GM12878 (cell line): ENCODE measurements around the gene COL19A1. TPM values are rescaled to one million over a fixed set of nuclear protein-coding genes. Genes with fewer than 3 reads are reported as not detected.

ENCODE experiments used
- ATAC-seq: fragments of 200-7000 bp; cut with Tn5 transposase; 3 replicates; pipeline ENCODE4 v1.9.1; 2020; ENCODE audit warnings: mild to moderate bottlenecking, moderate library complexity
- BruUV-seq: library from RNA; stranded (reverse); fragments of 400-500 nt; replicated peaks from 2 replicates; lab custom pipeline; 2021; lab: Mats Ljungman, UMichigan
- CTCF ChIA-PET: fragments of 300-600 bp; sonication (Branson Sonifier 250); formaldehyde crosslinking; extraction: SDS; loops from one replicate; lab custom pipeline; 2021; ENCODE audit warnings: inconsistent platforms; lab: Yijun Ruan, JAX
- POLR2A ChIA-PET: fragments of 350-600 bp; formaldehyde crosslinking; extraction: SDS; loops from one replicate; lab custom pipeline; 2021; ENCODE audit warnings: inconsistent platforms; lab: Charles Lee
- RAD21 ChIA-PET: fragments of 300-600 bp; sonication (Branson Sonifier 250); formaldehyde crosslinking; loops from one replicate; lab custom pipeline; 2023; ENCODE audit warnings: antibody characterized with exemption; ENCODE audit not compliant: unreplicated experiment; lab: Charles Lee
- SMC1A ChIA-PET: fragments of 300-600 bp; sonication (Branson Sonifier 250); formaldehyde crosslinking; loops from one replicate; lab custom pipeline; 2023; ENCODE audit not compliant: unreplicated experiment, uncharacterized antibody; lab: Charles Lee
- DNase-seq: peaks from one replicate; pipeline ENCODE4 v3.0.0-alpha.2; 2011; ENCODE audit warnings: low read depth, low spot score
- FAIRE-seq: peaks from 3 replicates; lab custom pipeline; 2011; peaks lifted over from hg19 to GRCh38; lab: Jason Lieb, UNC
- H2AFZ ChIP-seq: 2 replicates; pipeline ENCODE4 v1.6.0; 2011; ENCODE audit warnings: low read depth, low read length, control low read depth; ENCODE audit not compliant: control insufficient read depth
- H3K27ac ChIP-seq: 2 replicates; pipeline ENCODE4 v1.5.1; 2011; ENCODE audit warnings: control low read depth; ENCODE audit not compliant: control insufficient read depth, insufficient read depth
- H3K27me3 ChIP-seq, 2 experiments: replicated peaks in 1 of 2; 2 replicates each; pipeline versions ENCODE4 v1.6.0 to v1.6.1; 2011; ENCODE audit warnings: low read length in 1 of 2; ENCODE audit not compliant: control insufficient read depth in 2 of 2, insufficient read depth in 2 of 2
- H3K36me3 ChIP-seq, 2 experiments: 2 replicates each; pipeline ENCODE4 v1.5.1; 2011; ENCODE audit warnings: low read length in 1 of 2; ENCODE audit not compliant: control insufficient read depth in 2 of 2, insufficient read depth in 2 of 2
- H3K4me1 ChIP-seq: 2 replicates; pipeline ENCODE4 v1.6.1; 2011; ENCODE audit warnings: mild to moderate bottlenecking, low read length, moderate library complexity, mixed read lengths; ENCODE audit not compliant: control insufficient read depth, insufficient read depth
- H3K4me2 ChIP-seq: 2 replicates; pipeline ENCODE4 v1.6.0; 2011; ENCODE audit warnings: control low read depth; ENCODE audit not compliant: control insufficient read depth, insufficient read depth
- H3K4me3 ChIP-seq: fragments of 200-600 bp; sonication (generic); 2 replicates; pipeline ENCODE4 v1.5.1; 2016
- H3K79me2 ChIP-seq: 2 replicates; pipeline ENCODE4 v1.6.0; 2011; ENCODE audit warnings: low read length; ENCODE audit not compliant: control insufficient read depth, insufficient read depth
- H3K9ac ChIP-seq: 2 replicates; pipeline ENCODE4 v1.8.0; 2011; ENCODE audit warnings: low read length, control low read depth, mixed read lengths; ENCODE audit not compliant: control insufficient read depth, insufficient read depth
- H3K9me3 ChIP-seq: replicated peaks from 3 replicates; pipeline ENCODE4 v1.5.1; 2011; ENCODE audit warnings: mild to moderate bottlenecking, low read length; ENCODE audit not compliant: control insufficient read depth, insufficient read depth
- H4K20me1 ChIP-seq: 2 replicates; pipeline ENCODE4 v1.6.0; 2011; ENCODE audit not compliant: control insufficient read depth, insufficient read depth
- E4F1 ChIP-seq: fragments of 450-650 bp; IDR thresholded peaks from 2 replicates; pipeline ENCODE4 v1.6.1; 2018; ENCODE audit warnings: borderline replicate concordance, mild to moderate bottlenecking; ENCODE audit not compliant: partially characterized antibody
- GATAD2B ChIP-seq: fragments of 450-650 bp; conservative IDR thresholded peaks from 2 replicates; pipeline ENCODE4 v1.6.1; 2017; ENCODE audit warnings: low read depth, mild to moderate bottlenecking, moderate library complexity
- HDAC2 ChIP-seq: fragments of 200-600 bp; sonication (generic); IDR thresholded peaks from 2 replicates; pipeline ENCODE4 v1.6.1; 2017
- IRF3 ChIP-seq: fragments of 450-650 bp; IDR thresholded peaks from 2 replicates; pipeline ENCODE4 v1.6.1; 2014; ENCODE audit warnings: mild to moderate bottlenecking
- KLF5 ChIP-seq: fragments of 450-650 bp; IDR thresholded peaks from 2 replicates; pipeline ENCODE4 v1.6.1; 2014; ENCODE audit warnings: mild to moderate bottlenecking; ENCODE audit not compliant: partially characterized antibody
- MYC ChIP-seq: IDR thresholded peaks from 2 replicates; pipeline ENCODE4 v1.6.1; 2011; ENCODE audit warnings: mild to moderate bottlenecking, low read length, moderate library complexity, inconsistent platforms; ENCODE audit not compliant: insufficient read depth, insufficient replicate concordance, insufficient read length, severe bottlenecking
- NFYA ChIP-seq: IDR thresholded peaks from 2 replicates; pipeline ENCODE4 v1.6.1; 2011; ENCODE audit warnings: low read depth, mild to moderate bottlenecking, low read length, improper control_type of control experiment, borderline replicate concordance
- NR2C1 ChIP-seq: fragments of 450-650 bp; IDR thresholded peaks from 2 replicates; pipeline ENCODE4 v1.6.1; 2017; ENCODE audit warnings: antibody characterized with exemption, mild to moderate bottlenecking, moderate library complexity
- NR2F1 ChIP-seq: fragments of 450-650 bp; conservative IDR thresholded peaks from 2 replicates; pipeline ENCODE4 v1.6.1; 2017; ENCODE audit warnings: mild to moderate bottlenecking
- RAD21 ChIP-seq: IDR thresholded peaks from 2 replicates; pipeline ENCODE4 v1.6.1; 2011; ENCODE audit warnings: mild to moderate bottlenecking, low read depth, low read length, moderate library complexity; ENCODE audit not compliant: insufficient read depth
- SMAD1 ChIP-seq: fragments of 450-650 bp; IDR thresholded peaks from 2 replicates; pipeline ENCODE4 v1.6.1; 2018; ENCODE audit warnings: mild to moderate bottlenecking, low read depth; ENCODE audit not compliant: partially characterized antibody
- TCF12 ChIP-seq: IDR thresholded peaks from 2 replicates; pipeline ENCODE4 v1.6.1; 2011; ENCODE audit warnings: low read depth, mild to moderate bottlenecking, low read length
- WRNIP1 ChIP-seq: IDR thresholded peaks from 2 replicates; pipeline ENCODE4 v1.6.1; 2011; ENCODE audit warnings: low read depth, low read length, improper control_type of control experiment, borderline replicate concordance
- ZNF217 ChIP-seq: fragments of 450-650 bp; IDR thresholded peaks from 2 replicates; pipeline ENCODE4 v1.6.1; 2017; ENCODE audit warnings: antibody characterized with exemption, mild to moderate bottlenecking
- in situ Hi-C: fragments of 300-500 bp; cut with MboI; formaldehyde crosslinking; loops from 9 replicates; pipeline ENCODE4 v1.14.3; 2018; ENCODE audit warnings: mixed read lengths
- intact Hi-C: fragments of 100-400 bp; cut with micrococcal nuclease; formaldehyde crosslinking; loops from one replicate; pipeline ENCODE4 v1.14.2; 2022; ENCODE audit not compliant: unreplicated experiment
- polyA plus RNA-seq, 11 experiments: library from polyadenylated mRNA; depleted of rRNA in 4 of 11; unstranded in 6 of 11; stranded (reverse) in 5 of 11; fragments of >200 nt; fragmentation: Nextera tagmentation in 4 of 11; fragmentation: Illumina TruSeq in 1 of 11; extraction: Ambion mirVana in 4 of 11; extraction: Trizol in 1 of 11; gene quantifications; 1 replicate in 1 of 11; 2 replicates in 10 of 11; pipeline versions ENCODE4 v1.2.1 to v1.2.3, GENCODE V29; 2011 to 2016; ENCODE audit warnings: inconsistent platforms in 2 of 11, missing spikeins in 2 of 11, low read depth in 1 of 11
- total RNA-seq, 4 experiments: library from RNA; depleted of rRNA in 3 of 4; stranded (reverse); fragments of >200 nt in 3 of 4; fragmentation: Illumina TruSeq in 1 of 4; extraction: Trizol in 1 of 4; gene quantifications; 2 replicates each; pipeline versions ENCODE4 v1.2.1 to v1.2.3, GENCODE V29; 2013 to 2021
- TF ChIP-seq, protein P1 (sequence below): IDR thresholded peaks from 2 replicates; pipeline ENCODE4 v1.6.1; 2011; ENCODE audit warnings: borderline replicate concordance, low read depth, mild to moderate bottlenecking, moderate library complexity, low read length; ENCODE audit not compliant: insufficient read depth, poor library complexity, severe bottlenecking

COL19A1 gene
- total and polyA plus RNA-seq, 10 of the 15 experiments (the other 5 are each of a cell fraction or from before 2014, with no cell fraction given), result 1.1 to 13.5 (median 4.1) TPM

- no peaks in the 10 kb centered on the region for H3K9me3 ChIP-seq
- no peaks in the 10 kb centered on the region for H4K20me1 ChIP-seq
- in situ Hi-C loops, result no loop called here
- ChIA-PET POLR2A (no interaction called here), SMC1A (interaction anchor here (1.0 to 1.7 kb wide), 4 partner anchors 11 to 135 kb away, joined by 3 to 4 read pairs (median 4); no protein-coding TSS in a partner anchor), CTCF (no interaction called here), RAD21 (no interaction called here)
- H3K4me2 ChIP-seq, result no peak overlapping the region
- no peaks in the 10 kb centered on the region for H3K27me3 ChIP-seq
- no TSS peak for BruUV-seq
- ATAC-seq (no peak), DNase-seq (no peak), FAIRE-seq (no peak)
- no peak overlapping the region for H3K9ac ChIP-seq
- TF ChIP-seq ZNF217, result no peak
- TF ChIP-seq, protein P1, sequence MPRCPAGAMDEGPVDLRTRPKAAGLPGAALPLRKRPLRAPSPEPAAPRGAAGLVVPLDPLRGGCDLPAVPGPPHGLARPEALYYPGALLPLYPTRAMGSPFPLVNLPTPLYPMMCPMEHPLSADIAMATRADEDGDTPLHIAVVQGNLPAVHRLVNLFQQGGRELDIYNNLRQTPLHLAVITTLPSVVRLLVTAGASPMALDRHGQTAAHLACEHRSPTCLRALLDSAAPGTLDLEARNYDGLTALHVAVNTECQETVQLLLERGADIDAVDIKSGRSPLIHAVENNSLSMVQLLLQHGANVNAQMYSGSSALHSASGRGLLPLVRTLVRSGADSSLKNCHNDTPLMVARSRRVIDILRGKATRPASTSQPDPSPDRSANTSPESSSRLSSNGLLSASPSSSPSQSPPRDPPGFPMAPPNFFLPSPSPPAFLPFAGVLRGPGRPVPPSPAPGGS, result no peak
- TF ChIP-seq NR2F1, result no peak
- TF ChIP-seq HDAC2, result no peak
- no peak for TF ChIP-seq WRNIP1
- no peak for TF ChIP-seq IRF3
- no peak for TF ChIP-seq SMAD1
- no peak for TF ChIP-seq TCF12
- TF ChIP-seq GATAD2B, result no peak
- TF ChIP-seq KLF5, result no peak
- no peak for TF ChIP-seq E4F1
- TF ChIP-seq NFYA, result no peak
- no peak for TF ChIP-seq RAD21
- TF ChIP-seq MYC, result no peak
- no peak for TF ChIP-seq NR2C1
- H3K36me3 ChIP-seq, result no peaks in the 10 kb centered on the region
- no peak overlapping the region for H3K27ac ChIP-seq
- H3K4me3 ChIP-seq, result no peak overlapping the region
- intact Hi-C loops, result no loop called here
- no peaks in the 10 kb centered on the region for H3K79me2 ChIP-seq
- H2AFZ ChIP-seq, result no peak overlapping the region
- no peaks in the 10 kb centered on the region for H3K4me1 ChIP-seq
Measured at GRCh38 chr6:70073637-70074036, 207.3 kb downstream of the COL19A1 start.
